Measurements from ENCODE around the gene EFTUD2.

GRCh38 chr17:44905006-44906000 is 6.1 kb upstream of the EFTUD2 start:
- TF ChIP-seq POLR2A (IDR thresholded peaks at IDR 0.05; ENCODE audit: borderline replicate concordance, extremely low read depth, insufficient read depth, insufficient read length) (no peak), CTCF (IDR thresholded peaks at IDR 0.05 in 2 of 3, conservative IDR thresholded peaks at IDR 0.05 in 1 of 3; ENCODE audit: borderline replicate concordance in 1 of 3, insufficient read depth in 1 of 3, low read depth in 2 of 3, low read length in 2 of 3) (no peak), POLR2AphosphoS5 (IDR thresholded peaks at IDR 0.05; ENCODE audit: low read depth, low read length) (no peak), REST (IDR thresholded peaks at IDR 0.05; ENCODE audit: low read depth) (no peak), EZH2 (IDR thresholded peaks at IDR 0.05) (no peak), SIN3A (IDR thresholded peaks at IDR 0.05; ENCODE audit: low read depth) (no peak), MAX (IDR thresholded peaks at IDR 0.05) (no peak), ATF3 (IDR thresholded peaks at IDR 0.05) (no peak), TCF7L2 (IDR thresholded peaks at IDR 0.05; ENCODE audit: borderline replicate concordance, extremely low read depth, insufficient read depth, insufficient read length) (no peak), RAD21 (IDR thresholded peaks at IDR 0.05; ENCODE audit: low read depth) (no peak), ZNF274 (IDR thresholded peaks at IDR 0.05; ENCODE audit: low read depth, low read length) (no peak)
